Measurements from ENCODE around the gene PRAMEF33.
"Not testable (repeated sequence)": the region's sequence is repeated elsewhere in the genome, so short reads cannot be mapped to it uniquely, and the experiment has no call there.

DNA sequence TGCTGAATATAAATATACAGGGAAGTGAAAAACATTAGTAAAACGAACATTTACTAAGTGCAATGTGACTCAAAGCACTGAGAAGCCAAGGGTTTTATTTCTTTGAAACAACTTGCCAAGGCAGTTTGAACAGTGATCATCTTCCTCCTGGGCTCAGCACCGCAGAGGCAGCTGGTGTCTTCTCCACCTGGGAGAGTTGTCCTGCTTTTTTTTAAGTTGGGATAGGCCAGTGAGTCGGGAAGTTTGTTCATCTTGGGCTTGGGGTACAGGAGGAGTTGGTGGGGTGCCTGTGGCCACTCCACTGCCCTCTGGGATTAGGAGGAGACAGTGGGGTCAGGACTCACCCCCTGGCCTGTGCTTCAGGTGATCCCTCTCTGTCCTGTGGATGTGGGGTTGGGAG is 14.3 kb upstream of the PRAMEF33 start:
- TF ChIP-seq, protein P1, sequence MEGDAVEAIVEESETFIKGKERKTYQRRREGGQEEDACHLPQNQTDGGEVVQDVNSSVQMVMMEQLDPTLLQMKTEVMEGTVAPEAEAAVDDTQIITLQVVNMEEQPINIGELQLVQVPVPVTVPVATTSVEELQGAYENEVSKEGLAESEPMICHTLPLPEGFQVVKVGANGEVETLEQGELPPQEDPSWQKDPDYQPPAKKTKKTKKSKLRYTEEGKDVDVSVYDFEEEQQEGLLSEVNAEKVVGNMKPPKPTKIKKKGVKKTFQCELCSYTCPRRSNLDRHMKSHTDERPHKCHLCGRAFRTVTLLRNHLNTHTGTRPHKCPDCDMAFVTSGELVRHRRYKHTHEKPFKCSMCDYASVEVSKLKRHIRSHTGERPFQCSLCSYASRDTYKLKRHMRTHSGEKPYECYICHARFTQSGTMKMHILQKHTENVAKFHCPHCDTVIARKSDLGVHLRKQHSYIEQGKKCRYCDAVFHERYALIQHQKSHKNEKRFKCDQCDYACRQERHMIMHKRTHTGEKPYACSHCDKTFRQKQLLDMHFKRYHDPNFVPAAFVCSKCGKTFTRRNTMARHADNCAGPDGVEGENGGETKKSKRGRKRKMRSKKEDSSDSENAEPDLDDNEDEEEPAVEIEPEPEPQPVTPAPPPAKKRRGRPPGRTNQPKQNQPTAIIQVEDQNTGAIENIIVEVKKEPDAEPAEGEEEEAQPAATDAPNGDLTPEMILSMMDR (IDR thresholded peaks at IDR 0.05; ENCODE audit: low read depth, low read length), result not testable (repeated sequence)
- not testable (repeated sequence) for TF ChIP-seq EZH2phosphoT487 (IDR thresholded peaks at IDR 0.05; ENCODE audit: low read depth)
